ENCODE results near the gene PDE4B.

- TF ChIP-seq, protein P1, sequence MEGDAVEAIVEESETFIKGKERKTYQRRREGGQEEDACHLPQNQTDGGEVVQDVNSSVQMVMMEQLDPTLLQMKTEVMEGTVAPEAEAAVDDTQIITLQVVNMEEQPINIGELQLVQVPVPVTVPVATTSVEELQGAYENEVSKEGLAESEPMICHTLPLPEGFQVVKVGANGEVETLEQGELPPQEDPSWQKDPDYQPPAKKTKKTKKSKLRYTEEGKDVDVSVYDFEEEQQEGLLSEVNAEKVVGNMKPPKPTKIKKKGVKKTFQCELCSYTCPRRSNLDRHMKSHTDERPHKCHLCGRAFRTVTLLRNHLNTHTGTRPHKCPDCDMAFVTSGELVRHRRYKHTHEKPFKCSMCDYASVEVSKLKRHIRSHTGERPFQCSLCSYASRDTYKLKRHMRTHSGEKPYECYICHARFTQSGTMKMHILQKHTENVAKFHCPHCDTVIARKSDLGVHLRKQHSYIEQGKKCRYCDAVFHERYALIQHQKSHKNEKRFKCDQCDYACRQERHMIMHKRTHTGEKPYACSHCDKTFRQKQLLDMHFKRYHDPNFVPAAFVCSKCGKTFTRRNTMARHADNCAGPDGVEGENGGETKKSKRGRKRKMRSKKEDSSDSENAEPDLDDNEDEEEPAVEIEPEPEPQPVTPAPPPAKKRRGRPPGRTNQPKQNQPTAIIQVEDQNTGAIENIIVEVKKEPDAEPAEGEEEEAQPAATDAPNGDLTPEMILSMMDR (IDR thresholded peaks at IDR 0.05) = no peak
- TF ChIP-seq POLR2A (IDR thresholded peaks at IDR 0.05) = no peak
Measured at GRCh38 chr1:66403007-66403731, 610.5 kb downstream of the PDE4B start.

Data from lower leg skin (tissue), 3 donors.